ENCODE data around the gene LMAN2L.

Gene LMAN2L

GRCh38 chr2:96760986-96761832 lies 21.3 kb upstream of the LMAN2L start:
- Histone ChIP-seq H3K36me3 (ENCODE audit: control insufficient read depth, low read length) (no peaks in the 10 kb centered on the region), H3K4me2 (ENCODE audit: low read length) (peak overlapping the region; percentile 84), H3F3A (ENCODE audit: control insufficient read depth, insufficient read depth) (no peaks in the 10 kb centered on the region), H3K4me1 (ENCODE audit: control insufficient read depth, low read length) (peaks cover 55% of the 10 kb centered on the region), H3K4me3 (ENCODE audit: low read length) (peak overlapping the region; percentile 93), H3K27me3 (ENCODE audit: control insufficient read depth, low read length) (no peaks in the 10 kb centered on the region), H4K20me1 (ENCODE audit: control insufficient read depth, insufficient read depth, low read depth, low read length) (no peaks in the 10 kb centered on the region), H3K79me2 (ENCODE audit: control insufficient read depth, low read length) (peaks cover 42% of the 10 kb centered on the region), H3K27ac (ENCODE audit: low read depth, low read length) (no peak overlapping the region), H3K9me3 (ENCODE audit: control insufficient read depth, insufficient read depth, low read length) (no peaks in the 10 kb centered on the region), H3K9me2 (replicated peaks; ENCODE audit: control insufficient read depth, low read length) (no peaks in the 10 kb centered on the region)
- TF ChIP-seq CTCF (IDR thresholded peaks at IDR 0.05; ENCODE audit: low read depth, low read length, poor library complexity, severe bottlenecking) (peak; percentile 59), EZH2phosphoT487 (IDR thresholded peaks at IDR 0.05; ENCODE audit: borderline replicate concordance, low read length) (no peak)

- H3K36me3 ChIP-seq (ENCODE audit: control insufficient read depth, low read length), result no peaks in the 10 kb centered on the region
- TF ChIP-seq CTCF (IDR thresholded peaks at IDR 0.05; ENCODE audit: low read depth, low read length, poor library complexity, severe bottlenecking) (no peak), EZH2phosphoT487 (IDR thresholded peaks at IDR 0.05; ENCODE audit: borderline replicate concordance, low read length) (no peak)
- H3K4me3 ChIP-seq (ENCODE audit: low read length), result peak within 1 kb of the TSS; percentile 93
- H3K4me2 ChIP-seq (ENCODE audit: low read length), result peak within 1 kb of the TSS; percentile 84
- H3K4me1 ChIP-seq (ENCODE audit: control insufficient read depth, low read length), result peaks cover 54% of the 10 kb centered on the region
- no peaks in the 10 kb centered on the region for H3K27me3 ChIP-seq (ENCODE audit: control insufficient read depth, low read length)
- no peaks in the 10 kb centered on the region for H3K9me2 ChIP-seq (replicated peaks; ENCODE audit: control insufficient read depth, low read length)
- H4K20me1 ChIP-seq (ENCODE audit: control insufficient read depth, insufficient read depth, low read depth, low read length), result no peaks in the 10 kb centered on the region
- H3K79me2 ChIP-seq (ENCODE audit: control insufficient read depth, low read length), result peaks cover 39% of the 10 kb centered on the region
- no peaks in the 10 kb centered on the region for H3K9me3 ChIP-seq (ENCODE audit: control insufficient read depth, insufficient read depth, low read length)
- no peak within 1 kb of the TSS for H3K27ac ChIP-seq (ENCODE audit: low read depth, low read length)
- no peaks in the 10 kb centered on the region for H3F3A ChIP-seq (ENCODE audit: control insufficient read depth, insufficient read depth)
These were observed 20.4 kb upstream of the LMAN2L start, which contains the start of gene CNNM4 for GRCh38 chr2:96760036-96760985. CNNM4 (plus strand) TSS chr2:96760902; CDS start chr2:96761000, 98 bp downstream.

- Histone ChIP-seq H3K36me3 (ENCODE audit: control insufficient read depth, low read length) (no peaks in the 10 kb centered on the region), H3K27ac (ENCODE audit: low read depth, low read length) (no peak overlapping the region), H3K79me2 (ENCODE audit: control insufficient read depth, low read length) (peaks cover 35% of the 10 kb centered on the region), H3K9me3 (ENCODE audit: control insufficient read depth, insufficient read depth, low read length) (no peaks in the 10 kb centered on the region), H3K4me1 (ENCODE audit: control insufficient read depth, low read length) (peaks cover 51% of the 10 kb centered on the region), H4K20me1 (ENCODE audit: control insufficient read depth, insufficient read depth, low read depth, low read length) (no peaks in the 10 kb centered on the region), H3K9me2 (replicated peaks; ENCODE audit: control insufficient read depth, low read length) (no peaks in the 10 kb centered on the region), H3K4me2 (ENCODE audit: low read length) (peak overlapping the region; percentile 72), H3K4me3 (ENCODE audit: low read length) (no peak overlapping the region), H3K27me3 (ENCODE audit: control insufficient read depth, low read length) (no peaks in the 10 kb centered on the region), H3F3A (ENCODE audit: control insufficient read depth, insufficient read depth) (no peaks in the 10 kb centered on the region)
- TF ChIP-seq EZH2phosphoT487 (IDR thresholded peaks at IDR 0.05; ENCODE audit: borderline replicate concordance, low read length) (no peak), CTCF (IDR thresholded peaks at IDR 0.05; ENCODE audit: low read depth, low read length, poor library complexity, severe bottlenecking) (no peak)
These were observed 19.7 kb upstream of the LMAN2L start for GRCh38 chr2:96759548-96759947.

Measured in DOHH2 (cell line).